ENCODE data around the gene METTL9.
"Not testable (repeated sequence)": the region's sequence is repeated elsewhere in the genome, so short reads cannot be mapped to it uniquely, and the experiment has no call there.

Gene METTL9

GRCh38 chr16:21599122-21600030, at the start of gene METTL9:
TSS of gene METTL9 (plus strand) at chr16:21599577. CDS start at chr16:21599734, 157 bp downstream.
- peak; percentile 79 to 84 for DNase-seq

GRCh38 chr16:21549975-21550374, 49.4 kb upstream of the METTL9 start:
- DNase-seq = not testable (repeated sequence)

GRCh38 chr16:21550435-21550834, 48.9 kb upstream of the METTL9 start:
- DNase-seq = not testable (repeated sequence)

- not testable (repeated sequence) for DNase-seq
These were observed 48.3 kb upstream of the METTL9 start for GRCh38 chr16:21551076-21551475.

- not testable (repeated sequence) for DNase-seq
These were observed 47.8 kb upstream of the METTL9 start for GRCh38 chr16:21551600-21551999.

GRCh38 chr16:21553481-21554296, 45.7 kb upstream of the METTL9 start:
- DNase-seq = not testable (repeated sequence)

GRCh38 chr16:21554795-21555585, 44.4 kb upstream of the METTL9 start:
- peak; percentile 90 to 91 for DNase-seq

- not testable (repeated sequence) for DNase-seq
These were observed 43.8 kb upstream of the METTL9 start for GRCh38 chr16:21555621-21556020.

GRCh38 chr16:21556026-21556595, 43.3 kb upstream of the METTL9 start:
- not testable (repeated sequence) for DNase-seq

GRCh38 chr16:21556651-21557241, 42.6 kb upstream of the METTL9 start:
- not testable (repeated sequence) for DNase-seq

- no peak for DNase-seq
These were observed 38.9 kb upstream of the METTL9 start for GRCh38 chr16:21560462-21560861.

- DNase-seq = no peak
These were observed 35.7 kb upstream of the METTL9 start for GRCh38 chr16:21563676-21564075.

- not testable (repeated sequence) for DNase-seq
These were observed 35.0 kb upstream of the METTL9 start for GRCh38 chr16:21564367-21564766.

- DNase-seq = no peak
These were observed 33.9 kb upstream of the METTL9 start for GRCh38 chr16:21565507-21565860.

- DNase-seq = no peak
These were observed 33.3 kb upstream of the METTL9 start for GRCh38 chr16:21565861-21566669.

- DNase-seq = no peak
These were observed 32.4 kb upstream of the METTL9 start for GRCh38 chr16:21566891-21567414.

- DNase-seq = not testable (repeated sequence)
These were observed 31.9 kb upstream of the METTL9 start for GRCh38 chr16:21567496-21567895.

- DNase-seq = no peak
These were observed 30.7 kb upstream of the METTL9 start for GRCh38 chr16:21568502-21569189.

GRCh38 chr16:21570676-21571017, 28.7 kb upstream of the METTL9 start:
- DNase-seq = no peak

- DNase-seq = not testable (repeated sequence)
These were observed 25.9 kb upstream of the METTL9 start for GRCh38 chr16:21573506-21573905.

All from AML-193 (cell line).